ENCODE measurements around the gene MSH5.
"Not testable (repeated sequence)": the region's sequence is repeated elsewhere in the genome, so short reads cannot be mapped to it uniquely, and the experiment has no call there.

Gene MSH5

GRCh38 chr6:31739639-31740396 is at the start of gene MSH5:
Gene MSH5, plus strand, starts transcription at chr6:31740005. Its CDS starts 462 bp downstream, at chr6:31740467.
- peak; percentile 91 for DNase-seq (ENCODE audit: low read depth)

- no peak for DNase-seq (ENCODE audit: low read depth)
These were observed 49.4 kb upstream of the MSH5 start for GRCh38 chr6:31690231-31691077.

GRCh38 chr6:31691078-31691463 is 48.7 kb upstream of the MSH5 start:
- DNase-seq (ENCODE audit: low read depth): no peak

DNA sequence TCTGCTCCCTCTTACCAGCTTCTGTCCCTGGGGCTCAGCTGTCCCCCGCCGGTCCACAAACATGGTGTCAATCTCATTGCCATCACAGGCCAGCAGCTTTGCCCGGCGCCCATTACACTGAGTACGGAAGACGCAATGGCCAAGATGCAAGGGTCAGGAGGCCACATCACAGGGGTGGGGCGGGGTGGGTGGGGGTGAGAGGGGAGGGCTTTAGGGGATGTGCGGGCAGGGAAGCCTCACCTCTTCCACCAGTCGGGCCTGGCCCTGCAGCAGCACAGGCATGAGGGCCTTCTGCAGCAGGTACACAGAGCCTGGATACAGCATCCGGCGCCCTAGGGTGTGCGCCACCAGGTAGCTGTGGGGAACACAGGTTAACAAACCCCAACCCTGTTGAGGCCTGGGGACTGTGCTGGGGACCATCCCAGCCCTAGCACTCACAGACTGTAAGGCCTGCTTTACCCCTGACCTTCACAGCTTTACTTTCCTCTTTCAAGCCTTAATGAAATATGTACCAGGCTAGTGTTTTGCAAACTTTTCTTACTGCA is 48.2 kb upstream of the MSH5 start:
- no peak for DNase-seq (ENCODE audit: low read depth)

- DNase-seq (ENCODE audit: low read depth): no peak
These were observed 47.5 kb upstream of the MSH5 start for GRCh38 chr6:31692353-31692752.

- DNase-seq (ENCODE audit: low read depth): no peak
These were observed 46.9 kb upstream of the MSH5 start for GRCh38 chr6:31692886-31693285.

DNA sequence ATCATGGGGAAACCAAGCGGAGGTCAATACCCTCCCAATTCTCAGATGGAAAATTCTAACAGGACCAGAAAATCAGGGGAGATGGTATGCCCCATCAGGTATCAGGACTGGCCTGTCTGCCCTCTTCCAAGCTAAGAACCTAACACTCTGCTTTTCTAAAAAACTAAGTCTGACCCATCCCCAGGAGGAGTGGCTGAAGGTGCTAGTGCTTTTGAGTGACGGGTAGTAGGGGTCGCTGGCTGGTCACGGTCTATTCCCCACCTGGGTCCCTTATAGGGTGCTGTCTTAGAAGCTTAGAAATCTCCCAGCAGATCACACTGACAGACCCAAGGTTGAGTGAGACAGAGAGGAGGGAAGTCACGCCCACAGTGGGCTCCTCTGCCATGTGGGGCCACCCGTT is 46.3 kb upstream of the MSH5 start:
- no peak for DNase-seq (ENCODE audit: low read depth)

- no peak for DNase-seq (ENCODE audit: low read depth)
These were observed 42.2 kb upstream of the MSH5 start for GRCh38 chr6:31697555-31697954.

DNA sequence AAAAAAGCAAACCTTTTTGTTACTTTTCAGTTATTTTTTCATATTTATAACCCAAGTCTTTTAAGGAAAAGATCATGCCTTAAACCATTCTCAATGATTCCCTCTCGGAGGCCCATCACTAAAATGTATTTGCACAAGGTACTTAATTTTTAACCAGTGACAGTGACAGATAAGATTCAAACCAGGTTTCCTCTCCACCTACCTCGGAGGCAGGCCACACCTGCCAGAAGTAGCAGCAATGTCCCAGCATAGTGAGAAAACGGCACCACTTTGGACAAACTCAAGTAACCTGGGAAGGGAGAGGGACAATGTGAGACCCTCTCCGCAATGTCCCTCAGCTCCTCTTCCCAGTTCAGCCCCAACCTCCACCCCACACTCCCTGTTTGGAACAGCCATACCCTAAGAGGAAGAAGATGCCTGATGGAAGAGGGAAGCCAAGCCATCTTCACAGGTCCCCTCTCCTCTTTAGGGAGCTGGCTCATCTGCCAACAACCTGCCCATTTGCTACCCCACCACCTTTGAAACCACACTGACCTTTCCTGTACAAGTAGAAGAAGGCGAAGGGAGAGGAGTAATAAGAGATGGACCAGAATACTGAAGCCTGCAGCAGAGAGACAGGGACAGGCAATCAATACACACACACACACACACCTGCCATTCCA is 38.9 kb upstream of the MSH5 start:
- no peak for DNase-seq (ENCODE audit: low read depth)

DNA sequence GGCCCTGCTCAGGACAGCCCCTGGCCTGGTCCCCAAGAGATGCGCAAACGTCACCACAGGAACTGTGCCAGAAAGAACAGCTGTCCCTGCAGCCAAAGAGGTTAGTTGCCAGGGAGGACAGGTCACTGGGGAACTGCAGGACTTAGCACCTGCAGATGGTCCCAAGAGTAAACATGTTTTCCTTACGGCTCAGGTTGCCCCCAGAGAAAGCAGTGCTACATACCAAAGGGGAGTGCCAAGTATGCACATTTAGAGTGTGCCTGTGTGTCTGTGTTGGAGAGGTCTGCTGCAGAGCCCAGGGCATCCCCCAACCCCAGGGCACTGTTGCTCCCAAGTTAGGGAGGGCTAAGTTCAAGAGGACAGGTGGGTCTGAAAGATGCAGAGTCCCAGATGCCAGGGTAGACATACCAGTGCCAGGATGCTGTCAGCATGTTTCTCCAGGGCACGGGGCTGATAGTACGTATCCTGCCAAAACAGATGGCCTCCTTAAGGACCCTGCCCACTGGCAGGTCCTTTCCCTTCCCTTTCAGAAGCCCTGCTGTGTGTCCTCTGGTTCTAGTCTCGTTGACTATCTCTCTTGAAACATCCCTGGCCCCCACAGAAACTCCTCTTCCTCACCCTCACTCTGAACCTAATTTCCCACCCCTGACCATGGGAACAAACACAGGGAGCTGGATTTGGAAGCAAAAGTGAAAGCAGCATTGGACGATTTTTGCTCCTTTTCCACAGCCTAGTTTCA is 38.0 kb upstream of the MSH5 start:
- no peak for DNase-seq (ENCODE audit: low read depth)

- no peak for DNase-seq (ENCODE audit: low read depth)
These were observed 37.4 kb upstream of the MSH5 start for GRCh38 chr6:31702405-31702818.

- DNase-seq (ENCODE audit: low read depth): peak; percentile 95
These were observed 36.7 kb upstream of the MSH5 start, which contains the start of gene ABHD16A for GRCh38 chr6:31702819-31703716. Gene ABHD16A, minus strand, starts transcription at chr6:31703324. Its CDS starts 43 bp downstream, at chr6:31703281.

DNA sequence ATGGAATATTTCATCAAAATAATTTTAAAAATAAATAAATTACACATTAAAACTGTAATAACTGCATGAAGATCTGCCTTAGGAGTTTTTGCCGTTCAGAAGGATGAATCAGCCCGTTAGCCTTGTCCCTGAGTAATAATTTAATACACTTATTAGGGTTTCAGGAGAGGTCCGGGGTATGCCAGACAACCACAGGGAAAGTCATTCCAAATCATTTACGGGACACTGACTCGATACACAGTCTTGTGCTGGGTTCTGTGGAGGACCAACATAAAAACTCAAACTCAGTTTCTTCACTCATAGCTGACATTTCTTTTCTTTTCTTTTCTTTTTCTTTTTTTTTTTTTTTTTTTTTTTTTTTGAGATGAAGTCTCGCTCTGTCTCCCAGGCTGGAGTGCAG is 33.9 kb upstream of the MSH5 start:
- no peak for DNase-seq (ENCODE audit: low read depth)

GRCh38 chr6:31706599-31706998 is 33.2 kb upstream of the MSH5 start, which contains the start of gene LY6G6F:
Gene LY6G6F, plus strand, starts transcription at chr6:31706866. Its CDS starts 41 bp downstream, at chr6:31706907.
- DNase-seq (ENCODE audit: low read depth): no peak

DNA sequence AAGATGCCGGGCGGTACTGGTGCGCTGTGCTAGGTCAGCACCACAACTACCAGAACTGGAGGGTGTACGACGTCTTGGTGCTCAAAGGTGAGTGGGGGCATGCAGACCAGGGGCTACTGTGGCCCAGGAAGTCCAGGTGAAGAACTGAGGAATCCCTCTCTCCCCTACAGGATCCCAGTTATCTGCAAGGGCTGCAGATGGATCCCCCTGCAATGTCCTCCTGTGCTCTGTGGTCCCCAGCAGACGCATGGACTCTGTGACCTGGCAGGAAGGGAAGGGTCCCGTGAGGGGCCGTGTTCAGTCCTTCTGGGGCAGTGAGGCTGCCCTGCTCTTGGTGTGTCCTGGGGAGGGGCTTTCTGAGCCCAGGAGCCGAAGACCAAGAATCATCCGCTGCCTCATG is 32.1 kb upstream of the MSH5 start:
- DNase-seq (ENCODE audit: low read depth): no peak

- DNase-seq (ENCODE audit: low read depth): no peak
These were observed 31.6 kb upstream of the MSH5 start for GRCh38 chr6:31708224-31708623.

GRCh38 chr6:31709157-31709556 is 30.6 kb upstream of the MSH5 start:
- not testable (repeated sequence) for DNase-seq (ENCODE audit: low read depth)

- DNase-seq (ENCODE audit: low read depth): no peak
These were observed 29.1 kb upstream of the MSH5 start for GRCh38 chr6:31710523-31711219.

DNA sequence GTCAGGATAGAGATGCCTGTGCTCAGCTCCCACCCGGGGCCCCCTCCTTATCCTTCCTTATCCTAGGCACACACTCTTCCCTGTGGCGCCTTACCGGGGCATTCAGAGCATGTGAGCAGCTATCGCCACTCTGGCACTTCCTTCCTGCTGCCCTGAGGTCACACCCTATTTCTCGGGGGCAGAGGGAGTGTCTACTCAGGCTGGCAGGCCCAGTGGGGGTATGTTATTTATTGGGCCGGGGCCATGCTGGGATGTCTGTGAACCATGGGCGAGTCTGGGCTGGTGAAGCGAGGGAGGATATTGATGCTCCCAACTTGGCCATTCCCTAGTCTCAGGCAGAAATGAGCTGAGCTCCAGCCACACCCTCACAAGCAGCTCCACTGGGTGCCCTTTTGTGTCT is 28.6 kb upstream of the MSH5 start:
- no peak for DNase-seq (ENCODE audit: low read depth)

DNA sequence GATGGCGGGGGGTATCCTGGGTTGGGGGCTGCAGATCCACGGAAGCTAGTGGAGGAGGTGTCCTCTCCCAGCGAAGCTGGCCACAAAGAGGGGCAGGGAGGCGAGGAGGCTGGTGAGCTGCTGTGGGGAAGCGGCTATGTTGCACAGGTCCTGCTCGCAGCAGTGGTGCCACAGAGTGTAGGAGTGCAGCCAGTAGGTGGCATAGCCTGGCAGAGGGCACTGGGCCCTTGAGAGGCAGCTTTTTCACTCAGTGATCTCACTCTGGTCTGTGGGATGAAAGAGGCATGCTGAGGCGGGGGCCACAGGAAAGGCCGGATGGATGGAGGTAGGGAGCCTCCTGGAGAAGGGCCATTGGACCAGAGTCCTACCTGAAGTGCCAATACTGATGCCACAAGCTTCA is 27.5 kb upstream of the MSH5 start:
- no peak for DNase-seq (ENCODE audit: low read depth)

All from activated gamma-delta T cell treated with anti-CD3 and anti-CD28 coated beads, Interleukin-2, amount 50 U/mL, for 16 hours (primary cell).